HG02884 (cell line): ENCODE measurements around the gene AUNIP.
"Not testable (repeated sequence)": the region's sequence is repeated elsewhere in the genome, so short reads cannot be mapped to it uniquely, and the experiment has no call there.

Experiments used
- ATAC-seq: cut with Tn5 transposase; IDR thresholded peaks from one replicate; pipeline ENCODE4 v1.9.1; 2021; ENCODE audit warnings: mild to moderate bottlenecking, moderate library complexity; ENCODE audit not compliant: unreplicated experiment

Gene AUNIP

DNA sequence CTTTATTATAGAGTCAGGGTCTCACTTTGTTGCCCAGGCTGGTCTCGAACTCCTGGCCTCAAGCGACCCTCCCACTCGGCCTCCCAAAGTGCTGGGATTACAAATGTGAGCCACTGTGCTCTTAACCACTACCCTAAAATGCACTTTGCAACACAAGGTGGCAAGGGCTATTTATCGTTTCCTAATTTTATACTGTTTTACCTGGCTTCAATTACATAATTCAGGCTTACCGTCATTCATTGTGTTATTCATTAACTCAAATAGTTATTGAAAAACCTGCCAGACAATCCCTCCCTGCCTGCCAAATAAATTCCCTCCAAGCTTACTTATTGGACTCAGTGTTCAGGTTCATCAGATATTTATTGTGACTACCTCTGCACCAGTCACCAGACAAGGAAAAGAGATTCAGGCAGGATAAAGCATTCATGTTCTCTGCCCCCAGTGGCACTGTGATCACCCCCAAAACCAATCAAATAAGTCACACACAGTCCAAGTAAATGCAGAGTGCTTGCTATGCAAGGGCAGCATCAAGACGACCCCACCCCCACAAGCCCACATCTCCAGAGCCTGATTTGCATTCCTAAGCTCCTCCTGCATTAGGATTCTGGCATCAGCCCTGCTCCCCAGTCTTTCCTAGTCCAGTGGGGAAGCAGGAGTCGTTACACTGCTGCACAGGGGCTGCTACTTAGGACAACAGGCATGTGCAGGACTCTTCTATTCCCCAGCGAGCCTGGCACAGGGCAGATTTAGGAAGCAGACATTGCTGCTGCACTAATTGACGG is 8.1 kb upstream of the AUNIP start:
- ATAC-seq: no peak

DNA sequence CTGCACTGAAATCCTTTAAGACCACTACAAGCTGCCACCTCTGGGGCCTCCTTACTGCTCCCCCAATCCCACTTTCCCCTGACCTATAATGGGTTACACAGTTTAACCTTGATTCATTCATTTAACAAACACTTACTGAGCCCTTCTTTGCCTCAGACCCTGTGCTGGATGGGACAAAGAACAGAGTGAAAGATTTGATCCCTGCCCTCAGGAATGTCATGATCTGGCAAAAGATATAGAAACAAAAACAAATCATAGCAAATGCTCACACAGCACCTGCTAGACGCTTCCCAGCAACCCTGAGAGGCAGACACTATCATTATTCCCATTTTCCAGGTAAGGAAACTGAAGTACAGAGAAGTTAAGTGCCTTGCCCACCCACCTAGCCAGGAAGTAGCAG is 7.0 kb upstream of the AUNIP start:
- ATAC-seq: no peak

DNA sequence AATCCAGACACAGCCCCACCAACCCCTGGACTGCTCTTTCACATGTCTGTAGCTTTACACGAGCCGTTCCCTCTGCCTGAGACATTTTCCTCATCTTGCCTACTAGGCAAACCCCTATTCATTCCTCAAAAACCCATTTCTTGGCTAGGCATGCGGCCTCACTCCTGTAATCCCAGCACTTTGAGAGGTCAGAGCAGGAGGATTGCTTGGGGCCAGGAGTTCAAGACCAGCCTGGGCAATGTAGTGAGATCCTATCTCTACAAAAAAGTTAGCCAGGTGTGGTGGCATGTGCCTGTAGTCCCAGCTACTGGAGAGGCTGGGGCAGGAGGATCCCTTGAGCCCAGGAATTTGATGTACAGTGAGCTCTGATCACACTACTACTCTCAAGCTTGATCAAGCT is 5.2 kb upstream of the AUNIP start:
- ATAC-seq: no peak

DNA sequence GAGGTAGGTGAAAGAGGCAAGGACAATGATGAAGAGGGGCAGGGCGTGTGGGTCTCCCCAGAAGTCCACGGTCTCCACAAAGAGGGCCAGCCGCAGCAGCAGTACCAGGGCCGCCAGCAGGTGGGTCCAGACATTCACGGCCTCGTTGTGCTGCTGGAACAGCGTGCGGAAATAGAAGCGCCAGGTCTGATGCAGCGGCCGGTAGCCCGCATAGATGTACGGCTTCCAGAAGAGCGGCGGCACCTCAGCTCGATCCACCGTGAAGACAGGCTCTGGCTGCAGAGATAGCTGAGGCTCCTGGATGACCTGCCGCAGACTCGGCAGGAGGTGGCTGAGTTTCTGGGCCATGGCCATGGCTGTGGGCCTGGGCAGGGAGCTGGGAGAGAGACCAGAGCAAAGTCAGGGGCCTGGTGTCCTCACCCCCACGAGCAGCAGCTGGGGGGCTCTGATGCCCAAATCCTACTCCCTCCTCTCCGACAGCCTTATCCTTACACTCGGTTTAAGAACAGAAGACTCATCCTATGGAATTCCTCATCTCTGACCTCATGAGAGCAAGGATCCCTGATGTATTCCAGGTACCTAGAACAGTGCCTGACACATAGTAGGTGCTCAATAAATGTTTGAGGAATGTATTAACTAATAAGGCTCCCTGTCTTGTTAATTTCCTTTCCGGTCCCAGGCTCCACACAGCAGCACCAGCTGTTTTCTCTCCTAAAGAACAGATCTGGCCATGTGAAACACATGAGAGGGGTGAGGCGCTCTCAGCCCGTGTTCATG is 4.4 kb upstream of the AUNIP start:
- ATAC-seq: no peak

DNA sequence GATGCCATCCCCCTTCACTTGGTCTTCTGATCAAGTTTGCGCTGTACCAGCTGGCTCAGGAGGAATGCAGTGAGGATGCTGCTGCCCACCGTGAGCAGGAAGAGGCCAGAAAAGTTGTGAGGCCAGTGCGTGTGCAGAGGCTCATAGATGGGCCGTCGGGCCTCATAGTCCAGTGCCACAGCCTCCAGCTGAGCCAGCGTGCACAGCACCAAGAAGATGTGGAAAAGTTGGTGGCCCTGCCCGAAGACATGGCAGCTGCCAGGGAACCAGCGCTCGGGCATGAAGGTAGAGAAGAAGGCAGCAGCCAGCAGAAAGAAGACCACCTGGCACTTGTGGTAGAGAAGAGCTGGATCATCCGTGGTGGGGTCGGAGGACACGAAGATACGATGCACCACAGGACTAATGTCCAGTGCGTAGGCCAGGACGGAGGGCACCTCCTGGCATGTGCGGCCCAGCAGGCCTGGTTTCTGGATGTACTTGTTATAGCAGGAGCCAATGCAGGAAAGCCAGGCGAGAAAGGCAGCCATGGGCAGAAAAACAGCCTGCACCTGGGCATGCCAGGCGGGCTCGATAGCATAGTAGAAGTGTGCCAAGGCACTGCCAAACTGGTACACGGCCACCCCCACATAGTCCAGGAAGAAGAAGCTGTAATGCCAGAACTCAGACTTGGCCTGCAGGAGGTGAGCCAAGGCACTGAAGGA is 3.7 kb upstream of the AUNIP start:
- no peak for ATAC-seq

DNA sequence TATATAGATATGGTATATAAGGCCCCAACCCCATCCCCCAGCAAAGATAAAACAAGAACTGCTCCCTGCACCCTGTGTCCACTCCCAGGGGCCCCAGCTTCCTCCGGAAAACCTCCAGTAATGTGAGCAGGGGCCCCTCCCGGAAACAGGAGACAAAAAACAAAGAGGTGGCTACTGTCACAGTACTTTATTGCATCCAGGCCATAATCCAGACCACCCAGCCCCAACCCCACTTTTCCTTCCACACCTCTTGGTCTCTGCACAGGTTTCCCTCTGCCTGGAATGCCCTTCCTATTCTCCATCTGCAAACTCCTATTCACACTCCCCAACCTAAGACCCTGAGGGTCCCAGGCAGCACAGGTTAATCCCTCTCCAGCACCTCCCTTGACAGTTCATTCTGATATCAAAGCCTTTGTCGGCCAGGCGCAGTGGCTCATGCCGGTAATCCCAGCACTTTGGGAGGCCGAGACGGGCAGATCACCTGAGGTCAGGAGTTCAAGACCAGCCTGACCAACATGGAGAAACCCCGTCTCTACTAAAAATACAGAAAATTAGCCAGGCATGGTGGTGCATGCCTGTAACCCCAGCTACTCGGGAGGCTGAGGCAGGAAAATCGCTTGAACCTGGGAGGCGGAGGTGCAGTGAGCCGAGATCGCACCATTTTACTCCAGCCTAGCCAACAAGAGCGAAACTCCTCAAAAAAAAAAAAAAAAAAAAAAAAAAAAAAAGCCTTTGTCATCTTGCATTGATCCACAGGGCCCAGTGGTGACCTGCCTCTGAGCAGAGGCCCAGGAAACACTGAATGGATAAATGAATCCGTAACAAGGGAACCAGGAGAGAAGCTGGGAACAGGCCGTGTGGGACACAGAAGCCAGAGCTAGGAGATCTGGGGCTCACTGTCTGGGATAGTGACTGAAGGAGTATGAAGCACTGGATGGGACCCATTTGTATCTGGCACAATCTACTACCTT is 2.3 kb upstream of the AUNIP start:
- no peak for ATAC-seq

DNA sequence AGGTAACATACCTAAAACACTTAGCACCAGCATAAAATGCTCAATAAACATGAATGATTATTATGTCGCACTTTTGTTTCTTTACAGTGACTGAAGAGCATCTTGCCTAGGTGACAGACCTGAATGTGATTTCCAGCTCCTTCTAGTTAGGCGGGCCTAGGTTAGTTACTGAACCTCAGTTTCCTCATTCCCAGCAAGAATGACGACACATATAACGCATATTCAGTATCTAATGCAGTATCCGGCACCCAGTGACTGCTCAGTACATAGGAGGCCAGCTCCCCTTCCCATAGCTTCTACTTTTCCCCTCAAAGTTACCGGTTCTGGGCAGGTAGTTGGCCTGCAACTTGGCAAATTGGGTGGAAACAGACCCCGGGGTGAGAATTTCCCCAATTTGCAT is 763 bp downstream of the AUNIP start:
- no peak for ATAC-seq

DNA sequence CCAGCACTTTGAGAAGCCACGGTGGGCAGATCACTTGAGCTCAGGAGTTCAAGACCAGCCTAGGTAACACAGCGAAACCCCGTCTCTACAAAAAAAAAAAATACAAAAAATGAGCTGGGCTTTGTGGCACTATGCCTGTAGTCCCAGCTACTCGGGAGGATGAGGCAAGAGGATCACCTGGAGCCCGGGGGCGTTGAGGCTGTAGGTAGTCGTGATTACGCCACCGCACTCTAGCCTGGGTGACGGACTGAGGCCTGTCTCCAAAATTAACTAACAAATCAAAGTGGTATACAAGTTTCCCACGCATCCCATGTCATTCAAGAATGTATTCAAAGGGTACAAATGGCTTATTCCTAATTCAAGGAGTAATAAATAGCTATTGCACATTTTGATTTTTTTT is 2.4 kb downstream of the AUNIP start:
- ATAC-seq: no peak

DNA sequence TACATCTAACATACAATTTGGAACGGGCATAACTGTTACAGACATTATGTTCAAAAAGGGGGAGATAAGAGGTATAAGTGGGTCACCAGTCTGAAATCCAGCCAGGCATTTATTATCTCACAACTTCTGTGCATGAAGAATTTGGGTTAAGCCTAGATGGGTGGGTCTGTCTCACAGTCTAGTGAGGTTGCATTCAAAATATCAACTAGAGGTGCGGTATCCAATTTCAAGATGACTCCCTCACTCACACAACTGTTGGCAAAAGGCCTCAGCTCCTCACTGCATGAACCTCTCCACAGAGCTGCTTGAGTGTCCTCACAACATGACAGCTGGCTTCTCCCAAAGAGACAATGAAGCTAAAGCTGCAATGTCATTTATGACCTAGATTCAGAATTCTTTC is 4.7 kb downstream of the AUNIP start:
- ATAC-seq: no peak

DNA sequence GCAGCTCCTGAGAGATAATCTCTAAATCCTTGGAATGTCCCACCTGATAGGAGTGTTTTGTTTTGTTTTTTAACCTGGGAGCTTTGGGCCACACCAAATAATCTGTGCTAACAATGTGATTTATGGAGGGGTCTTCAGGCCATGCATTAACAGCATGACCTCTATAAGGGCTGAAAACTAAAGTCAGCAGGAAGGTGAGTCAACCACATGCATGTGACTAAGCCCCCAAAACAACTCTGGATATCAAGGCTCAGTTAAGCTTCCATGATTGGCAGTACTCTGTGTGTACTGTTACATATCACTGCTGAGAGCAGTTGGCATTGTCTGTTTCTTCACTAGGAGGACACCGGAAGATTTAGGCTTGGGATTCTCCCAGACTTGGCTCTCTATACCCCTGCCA is 10.7 kb downstream of the AUNIP start:
- no peak for ATAC-seq

DNA sequence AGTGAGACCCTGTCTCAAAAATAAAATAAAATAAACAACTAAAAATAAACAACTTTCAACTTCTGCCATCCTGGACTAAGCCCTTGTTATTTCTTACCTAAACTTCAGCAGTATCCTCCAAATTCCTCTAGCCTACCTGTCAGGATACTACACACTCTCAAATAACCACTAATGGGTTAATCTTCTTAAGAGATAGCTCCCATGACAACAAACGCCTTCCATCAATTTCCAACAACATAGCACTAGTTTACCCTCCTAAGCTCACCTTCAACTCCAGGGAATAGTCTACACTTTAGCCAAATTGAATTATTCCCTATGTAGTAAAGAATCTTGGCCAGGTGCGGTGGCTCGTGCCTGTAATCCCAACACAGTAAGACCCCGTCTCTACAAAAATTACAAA is 11.3 kb downstream of the AUNIP start:
- ATAC-seq: no peak

DNA sequence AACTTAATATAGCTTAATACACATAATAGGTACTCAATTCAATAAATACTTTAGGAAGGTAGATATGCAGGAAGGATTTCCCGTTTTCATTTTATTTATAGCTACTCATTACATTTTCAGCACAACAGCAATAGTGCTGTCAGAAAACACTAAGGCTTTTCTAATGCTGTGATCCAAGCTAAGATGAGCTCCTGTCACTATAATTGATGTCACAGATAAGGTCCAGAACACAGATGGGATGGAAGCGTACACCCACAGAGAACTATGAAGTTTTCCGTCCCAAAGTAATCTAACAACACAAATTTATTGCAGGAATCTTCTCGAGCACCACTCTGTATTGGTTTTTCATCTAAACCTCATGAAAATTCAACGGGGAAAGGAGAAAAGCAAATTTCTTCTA is 13.6 kb downstream of the AUNIP start:
- ATAC-seq: no peak

DNA sequence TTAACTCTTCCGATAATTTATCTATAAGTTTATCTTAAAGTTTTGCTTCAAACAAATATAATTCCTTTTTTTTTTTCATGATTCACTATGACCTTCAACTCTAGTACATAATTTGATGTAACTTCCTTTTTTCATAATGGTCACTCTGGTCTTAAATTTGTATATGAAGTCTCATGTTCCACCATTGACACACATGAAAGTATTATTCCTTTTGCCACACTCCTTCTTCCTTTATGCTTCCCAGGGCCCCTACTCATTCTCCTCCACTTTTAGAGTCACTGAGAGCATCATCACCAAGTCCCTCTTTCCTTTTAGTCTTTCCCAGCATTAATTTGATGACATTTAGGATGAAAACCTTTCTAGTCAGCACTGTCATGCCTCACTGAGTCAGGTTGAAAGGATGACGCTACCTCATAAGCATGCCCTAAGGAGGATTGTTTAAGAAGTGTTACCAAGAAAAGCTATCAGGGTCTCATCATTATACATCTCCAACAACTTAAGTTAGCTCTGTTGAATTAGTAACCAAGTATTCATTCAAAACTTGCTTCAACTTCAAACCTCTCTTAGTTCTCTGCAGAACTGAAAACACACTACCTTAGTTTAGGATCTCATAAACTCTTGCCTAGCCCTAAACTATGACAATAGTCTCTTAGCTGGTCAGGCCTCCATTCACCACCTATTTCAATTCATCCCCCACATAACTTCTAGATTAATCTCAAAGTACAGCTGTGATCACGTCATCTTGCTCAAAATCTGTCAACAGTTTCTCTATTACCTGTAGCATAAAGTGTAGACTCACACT is 14.5 kb downstream of the AUNIP start:
- no peak for ATAC-seq

DNA sequence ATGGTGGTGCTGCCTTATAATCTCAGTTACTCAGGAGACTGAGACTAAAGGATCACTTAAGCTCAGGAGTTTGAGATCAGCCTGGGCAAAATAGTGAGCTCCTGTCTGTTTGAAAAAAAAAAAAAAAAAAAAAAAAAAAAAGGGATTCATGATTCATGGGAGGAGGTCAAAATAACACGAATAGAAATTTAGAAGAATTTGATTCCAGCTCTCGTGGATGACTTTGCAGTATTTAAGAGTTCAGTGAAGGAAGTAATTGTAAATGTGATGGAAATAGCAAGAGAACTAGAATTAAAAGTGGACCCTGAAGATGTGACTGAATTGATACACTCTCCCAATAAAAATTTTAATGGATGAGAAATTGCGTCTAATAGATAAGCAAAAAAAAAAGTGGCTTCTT is 15.8 kb downstream of the AUNIP start:
- no peak for ATAC-seq

DNA sequence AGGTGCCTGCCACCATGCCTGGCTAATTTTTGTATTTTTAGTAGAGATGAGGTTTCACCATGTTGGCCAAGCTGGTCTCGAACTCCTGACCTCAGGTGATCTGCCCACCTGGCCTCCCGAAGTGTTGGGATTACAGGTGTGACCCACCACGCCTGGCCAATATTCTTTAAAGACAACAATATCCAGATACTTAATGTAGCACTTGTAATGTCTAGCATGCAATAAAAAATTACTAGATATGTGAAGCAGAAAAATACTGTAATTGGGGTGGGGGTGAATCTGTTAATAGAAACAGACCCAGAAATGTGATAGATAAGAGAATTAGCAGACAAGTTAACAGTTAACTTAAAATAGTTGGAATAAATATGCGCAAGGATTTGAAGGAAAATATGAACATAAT is 19.4 kb downstream of the AUNIP start:
- ATAC-seq: not testable (repeated sequence)

DNA sequence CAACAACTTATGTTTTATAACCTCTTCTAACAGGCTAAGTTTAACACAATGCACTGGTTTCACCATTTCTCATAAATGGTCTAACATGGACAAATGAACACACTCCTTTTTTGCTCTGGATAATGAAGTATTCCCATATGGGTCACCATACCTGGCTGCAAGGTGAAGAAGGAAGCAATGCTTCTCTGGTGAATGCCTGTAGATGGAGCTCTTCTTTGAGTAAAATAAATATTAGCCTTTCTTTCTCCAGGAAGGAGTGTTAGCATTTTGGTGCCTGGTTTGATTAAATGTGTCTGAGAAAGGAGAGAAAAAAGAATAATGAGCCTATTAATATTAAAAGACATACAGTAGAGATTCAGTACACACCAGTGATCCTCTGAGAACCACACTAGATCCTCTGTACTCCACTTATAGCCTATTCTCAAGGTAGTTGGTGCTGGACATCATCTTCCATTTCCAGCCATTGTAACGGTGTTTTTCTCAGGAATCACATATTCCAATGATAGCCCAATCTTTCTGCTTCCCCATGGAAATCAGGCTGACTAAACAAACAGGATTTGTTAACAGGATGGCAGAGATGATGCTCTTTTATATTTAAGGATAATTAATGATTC is 21.9 kb downstream of the AUNIP start:
- ATAC-seq: no peak

DNA sequence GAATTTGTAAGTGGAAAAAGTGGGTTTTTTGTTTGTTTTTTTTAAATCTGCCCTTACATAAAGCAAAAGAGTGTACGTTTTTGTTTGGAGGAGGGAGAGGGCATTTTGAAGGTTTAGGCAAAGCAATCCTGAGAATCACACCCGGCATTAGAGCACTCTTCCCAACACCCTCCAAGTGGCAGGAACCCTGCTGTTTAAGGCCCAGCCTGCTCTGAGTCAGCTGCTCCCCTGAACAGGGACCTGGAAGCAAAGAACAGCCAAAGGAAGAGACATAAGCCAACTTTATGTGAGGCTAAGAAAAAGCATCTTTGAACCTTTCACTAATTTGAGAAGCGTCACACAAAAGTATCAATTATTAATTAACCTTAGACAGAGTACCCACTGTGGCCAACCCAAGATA is 22.6 kb downstream of the AUNIP start:
- ATAC-seq: no peak

DNA sequence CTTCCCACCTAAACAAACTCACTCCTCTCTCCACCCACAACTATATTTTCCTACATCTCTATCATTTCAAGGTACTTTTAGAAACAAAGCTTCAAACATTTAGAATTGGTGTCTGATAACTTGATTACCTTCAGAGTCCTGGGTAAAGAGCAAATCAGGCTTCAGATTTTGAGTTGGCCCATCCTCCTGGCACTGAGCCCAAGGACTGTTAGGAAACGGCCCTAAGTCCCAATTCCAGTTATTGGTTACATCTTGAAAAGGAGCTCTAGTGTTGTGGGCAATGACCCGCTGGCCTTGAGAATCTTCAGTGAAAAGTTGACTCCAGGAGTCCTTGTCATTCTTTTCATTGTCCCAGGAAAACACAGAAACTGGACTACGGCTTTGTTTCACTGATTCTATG is 24.4 kb downstream of the AUNIP start:
- no peak for ATAC-seq

DNA sequence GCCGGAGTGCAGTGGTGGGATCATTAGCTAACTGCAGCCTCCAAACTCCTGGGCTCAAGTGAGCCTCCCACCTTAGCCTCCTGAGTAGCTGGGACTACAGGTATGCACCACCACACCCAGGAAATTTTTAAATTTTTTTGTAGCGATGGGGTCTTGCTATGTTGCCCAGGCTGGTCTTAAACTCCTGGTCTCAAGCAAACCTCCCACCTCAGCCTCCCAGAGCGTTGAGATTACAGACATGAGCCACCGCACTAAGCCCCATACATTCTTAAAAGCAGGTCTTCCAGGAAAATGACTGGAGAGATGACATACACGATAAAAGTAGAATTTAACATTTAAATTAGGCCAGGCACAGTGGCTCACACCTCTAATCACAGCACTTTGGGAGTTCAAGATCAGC is 26.1 kb downstream of the AUNIP start:
- ATAC-seq: no peak
